Natural killer cell (primary cell): ENCODE data around the gene EMSY. TPM values are rescaled to one million over a fixed set of nuclear protein-coding genes. Genes with fewer than 3 reads are reported as not detected.

Experiments used
- ATAC-seq, 3 donors: fragments of 150-1000 bp in 2 of 3; fragments of 200-7000 bp in 1 of 3; cut with Tn5 transposase; 1 replicate in 1 of 3; 2 replicates in 2 of 3; pipeline ENCODE4 v1.10.0; 2021; ENCODE audit warnings: mild to moderate bottlenecking in 2 of 3, moderate library complexity in 2 of 3
- DNase-seq, 2 donors: peaks; one replicate each; pipeline versions ENCODE4 v3.0.0 to v3.0.0-alpha.2; 2013 to 2021; ENCODE audit warnings: mixed read lengths in 1 of 2
- H3K27ac ChIP-seq: one replicate; pipeline ENCODE4 v1.5.1; 2013; ENCODE audit warnings: mild to moderate bottlenecking, low read length
- H3K27me3 ChIP-seq: one replicate; pipeline ENCODE4 v1.6.1; 2013; ENCODE audit warnings: low read length; ENCODE audit not compliant: control insufficient read depth, insufficient read depth
- H3K36me3 ChIP-seq: one replicate; pipeline ENCODE4 v1.6.1; 2013; ENCODE audit warnings: low read length; ENCODE audit not compliant: control insufficient read depth, insufficient read depth
- H3K4me1 ChIP-seq: one replicate; pipeline ENCODE4 v1.6.1; 2013; ENCODE audit warnings: low read length; ENCODE audit not compliant: control insufficient read depth, insufficient read depth
- H3K4me3 ChIP-seq: one replicate; pipeline ENCODE4 v1.5.1; 2013; ENCODE audit warnings: low read length
- H3K9me3 ChIP-seq: one replicate; pipeline ENCODE4 v1.6.1; 2013; ENCODE audit warnings: low read length; ENCODE audit not compliant: control insufficient read depth, insufficient read depth
- H3K27ac Mint-ChIP-seq, 2 donors: one replicate each; pipeline ENCODE4 v1.8.0; 2022; ENCODE audit warnings: mild to moderate bottlenecking in 2 of 2, mixed read lengths in 2 of 2, moderate library complexity in 1 of 2
- H3K27me3 Mint-ChIP-seq, 2 donors: one replicate each; pipeline ENCODE4 v1.8.0; 2022; ENCODE audit warnings: low read depth in 2 of 2, mixed read lengths in 2 of 2
- H3K36me3 Mint-ChIP-seq: one replicate; pipeline ENCODE4 v1.8.0; 2022; ENCODE audit warnings: mixed read lengths
- H3K4me1 Mint-ChIP-seq, 2 donors: one replicate each; pipeline ENCODE4 v1.8.0; 2022; ENCODE audit warnings: mixed read lengths in 2 of 2
- H3K4me3 Mint-ChIP-seq: one replicate; pipeline ENCODE4 v1.8.0; 2022; ENCODE audit warnings: mild to moderate bottlenecking, moderate library complexity, mixed read lengths
- H3K9me3 Mint-ChIP-seq, 2 donors: one replicate each; pipeline ENCODE4 v1.8.0; 2022; ENCODE audit warnings: mixed read lengths in 2 of 2
- WGBS: methylation state at CpG from one replicate; pipeline ENCODE4 v1.1.7; 2013; ENCODE audit warnings: missing lambda C conversion rate; ENCODE audit not compliant: insufficient coverage; 5-methylcytosine and 5-hydroxymethylcytosine counted together
- intact Hi-C: fragments of 100-400 bp; cut with micrococcal nuclease; formaldehyde crosslinking; loops from one replicate; pipeline ENCODE4 v1.14.2; 2022
- total RNA-seq, 4 donors: library from RNA; stranded (reverse); fragments of 120-200 nt in 1 of 4; gene quantifications; one replicate each; pipeline versions ENCODE4 v1.2.3 to v1.2.4, GENCODE V29; 2013 to 2022
- TF ChIP-seq, protein P1 (sequence below): fragments of 200-600 bp; IDR thresholded peaks from one replicate; pipeline ENCODE4 v1.8.0; 2022; ENCODE audit warnings: antibody characterized with exemption

Gene EMSY
- total RNA-seq, 3 donors from 2014 or later (not counting 1 experiment from before 2014, with no cell fraction given): 36.0 to 43.8 (median 39.4) TPM

DNA sequence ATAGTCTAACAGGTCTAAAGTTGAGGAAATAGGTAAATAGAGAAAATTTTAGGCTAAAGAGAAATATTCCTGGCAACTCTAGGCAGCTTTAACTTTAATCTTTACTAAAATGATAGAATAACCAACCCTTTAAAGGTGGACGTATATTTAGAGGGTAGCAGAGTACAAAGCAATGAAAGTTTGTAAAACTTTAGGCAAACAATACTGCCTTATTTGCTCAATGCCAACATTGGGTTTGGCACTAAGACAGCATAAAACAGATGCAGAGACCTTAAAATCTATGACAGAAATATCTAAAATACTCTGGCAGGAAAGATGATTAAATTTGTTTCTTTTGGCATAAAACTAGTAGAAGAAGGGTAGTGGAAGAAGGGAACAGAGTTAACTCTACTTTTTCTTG, 70.7 kb downstream of the EMSY start:
- TF ChIP-seq, protein P1, sequence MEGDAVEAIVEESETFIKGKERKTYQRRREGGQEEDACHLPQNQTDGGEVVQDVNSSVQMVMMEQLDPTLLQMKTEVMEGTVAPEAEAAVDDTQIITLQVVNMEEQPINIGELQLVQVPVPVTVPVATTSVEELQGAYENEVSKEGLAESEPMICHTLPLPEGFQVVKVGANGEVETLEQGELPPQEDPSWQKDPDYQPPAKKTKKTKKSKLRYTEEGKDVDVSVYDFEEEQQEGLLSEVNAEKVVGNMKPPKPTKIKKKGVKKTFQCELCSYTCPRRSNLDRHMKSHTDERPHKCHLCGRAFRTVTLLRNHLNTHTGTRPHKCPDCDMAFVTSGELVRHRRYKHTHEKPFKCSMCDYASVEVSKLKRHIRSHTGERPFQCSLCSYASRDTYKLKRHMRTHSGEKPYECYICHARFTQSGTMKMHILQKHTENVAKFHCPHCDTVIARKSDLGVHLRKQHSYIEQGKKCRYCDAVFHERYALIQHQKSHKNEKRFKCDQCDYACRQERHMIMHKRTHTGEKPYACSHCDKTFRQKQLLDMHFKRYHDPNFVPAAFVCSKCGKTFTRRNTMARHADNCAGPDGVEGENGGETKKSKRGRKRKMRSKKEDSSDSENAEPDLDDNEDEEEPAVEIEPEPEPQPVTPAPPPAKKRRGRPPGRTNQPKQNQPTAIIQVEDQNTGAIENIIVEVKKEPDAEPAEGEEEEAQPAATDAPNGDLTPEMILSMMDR: no peak
- H3K4me1 ChIP-seq: no peaks in the 10 kb centered on the region
- no peaks in the 10 kb centered on the region for H3K9me3 Mint-ChIP-seq
- no peak overlapping the region for H3K27ac Mint-ChIP-seq
- no peaks in the 10 kb centered on the region for H3K9me3 ChIP-seq
- no peak overlapping the region for H3K4me3 Mint-ChIP-seq
- ATAC-seq (no peak), DNase-seq (no peak)
- peaks cover 0 to 5% of the 10 kb centered on the region in 2 donors for H3K4me1 Mint-ChIP-seq
- no peak overlapping the region for H3K4me3 ChIP-seq
- no peak overlapping the region for H3K27ac ChIP-seq
- no peaks in the 10 kb centered on the region for H3K27me3 ChIP-seq
- intact Hi-C loops: loop anchor here (10.0 kb wide), 1 partner anchor 131 kb away; the partner anchor contains the start of genes GVQW3 and THAP12
- H3K27me3 Mint-ChIP-seq: no peaks in the 10 kb centered on the region
- peaks cover 13% of the 10 kb centered on the region for H3K36me3 ChIP-seq
- no peaks in the 10 kb centered on the region for H3K36me3 Mint-ChIP-seq
- 100% methylated on average over 1 of the region's 1 CpG for WGBS

DNA sequence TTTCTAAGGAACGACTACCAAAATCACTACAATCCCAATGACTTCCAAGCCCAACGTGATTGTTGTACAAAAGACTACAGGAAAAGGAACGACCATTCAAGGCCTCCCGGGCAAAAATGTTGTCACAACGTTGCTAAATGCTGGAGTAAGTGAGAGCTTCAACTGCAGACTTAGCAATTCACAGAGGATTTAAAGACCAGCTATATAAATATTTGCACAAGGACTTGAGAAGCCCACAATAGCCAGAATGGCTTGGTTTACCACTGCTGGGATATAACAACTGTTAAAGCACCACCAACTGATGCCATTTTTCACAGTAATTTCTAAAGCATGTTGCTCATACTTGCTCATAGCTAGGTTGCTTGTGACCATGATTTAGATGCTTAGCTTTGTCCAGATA, 78.3 kb downstream of the EMSY start:
- intact Hi-C loops: no loop called here
- WGBS: 95% methylated on average over 5 of the region's 5 CpGs
- no peak overlapping the region for H3K4me3 Mint-ChIP-seq
- no peaks in the 10 kb centered on the region for H3K4me1 Mint-ChIP-seq
- H3K27ac ChIP-seq: no peak overlapping the region
- TF ChIP-seq, protein P1: no peak
- H3K9me3 ChIP-seq: no peaks in the 10 kb centered on the region
- H3K27me3 Mint-ChIP-seq: no peaks in the 10 kb centered on the region
- H3K36me3 Mint-ChIP-seq: peaks cover 8% of the 10 kb centered on the region
- no peaks in the 10 kb centered on the region for H3K9me3 Mint-ChIP-seq
- ATAC-seq (no peak), DNase-seq (no peak)
- H3K36me3 ChIP-seq: peaks cover 46% of the 10 kb centered on the region
- H3K4me3 ChIP-seq: no peak overlapping the region
- no peaks in the 10 kb centered on the region for H3K4me1 ChIP-seq
- H3K27me3 ChIP-seq: no peaks in the 10 kb centered on the region
- H3K27ac Mint-ChIP-seq: no peak overlapping the region

DNA sequence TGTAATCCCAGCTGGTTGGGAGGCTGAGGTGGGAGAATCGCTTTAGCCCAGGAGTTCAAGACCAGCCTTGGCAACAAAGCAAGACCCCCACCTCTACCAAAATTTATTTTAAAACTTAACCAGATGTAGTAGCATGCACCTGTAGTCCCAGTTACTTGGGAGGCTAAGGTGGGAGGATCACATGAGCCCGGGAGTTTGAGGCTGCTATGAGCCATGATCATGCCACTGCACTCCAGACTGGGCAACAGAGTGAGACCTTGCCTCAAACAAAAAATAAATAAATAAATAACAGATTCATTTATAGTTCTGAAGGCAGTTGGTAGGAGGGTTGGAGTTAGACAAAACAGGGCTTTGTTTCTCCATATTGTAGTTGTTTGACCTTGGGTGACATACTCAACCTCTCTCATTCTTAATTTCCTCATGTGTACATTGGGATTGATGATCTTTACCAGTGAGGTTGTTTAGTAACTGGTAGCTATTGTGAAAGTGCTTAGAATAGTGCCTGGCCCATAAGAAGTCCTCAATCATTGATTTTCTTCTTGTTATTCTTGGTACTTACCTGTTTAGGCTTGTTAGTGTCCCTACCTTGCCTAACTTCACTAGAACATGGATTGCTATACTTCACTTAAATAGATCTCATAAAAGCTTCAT, 79.1 kb downstream of the EMSY start:
- Mint-ChIP-seq H3K4me3 (no peak overlapping the region), H3K27ac (no peak overlapping the region), H3K36me3 (peaks cover 9% of the 10 kb centered on the region), H3K4me1 (no peaks in the 10 kb centered on the region), H3K27me3 (no peaks in the 10 kb centered on the region), H3K9me3 (no peaks in the 10 kb centered on the region)
- no peaks in the 10 kb centered on the region for H3K4me1 ChIP-seq
- no peak for DNase-seq
- no peaks in the 10 kb centered on the region for H3K27me3 ChIP-seq
- TF ChIP-seq, protein P1: no peak
- 100% methylated on average over 1 of the region's 2 CpGs for WGBS
- no peak for ATAC-seq
- H3K27ac ChIP-seq: no peak overlapping the region
- H3K36me3 ChIP-seq: peaks cover 51% of the 10 kb centered on the region
- intact Hi-C loops: no loop called here
- no peaks in the 10 kb centered on the region for H3K9me3 ChIP-seq
- H3K4me3 ChIP-seq: no peak overlapping the region

DNA sequence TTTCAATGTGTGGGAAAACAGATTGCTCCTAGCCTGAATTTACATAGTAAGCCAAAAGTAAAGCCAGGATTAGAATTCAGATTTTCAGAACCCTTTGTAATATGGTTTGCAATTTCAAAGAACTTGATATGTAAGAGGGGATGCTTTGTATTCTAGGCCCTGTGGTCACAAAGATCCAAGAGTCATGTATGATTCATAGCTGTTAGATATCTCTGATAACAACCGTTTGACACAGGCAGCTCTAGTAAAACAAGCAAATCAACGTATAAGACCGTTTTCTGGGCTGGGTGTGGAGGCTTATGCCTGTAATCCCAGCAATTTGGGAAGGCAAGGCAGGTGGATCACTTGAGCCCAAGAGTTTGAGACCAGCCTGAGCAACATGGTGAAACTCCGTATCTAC, 79.6 kb downstream of the EMSY start:
- Mint-ChIP-seq H3K27ac (peak overlapping the region in 1 of 2 donors; percentile 21), H3K27me3 (no peaks in the 10 kb centered on the region), H3K4me3 (no peak overlapping the region), H3K36me3 (peaks cover 14% of the 10 kb centered on the region), H3K4me1 (no peaks in the 10 kb centered on the region), H3K9me3 (no peaks in the 10 kb centered on the region)
- ATAC-seq (no peak), DNase-seq (no peak)
- Histone ChIP-seq H3K4me1 (no peaks in the 10 kb centered on the region), H3K27me3 (no peaks in the 10 kb centered on the region), H3K27ac (no peak overlapping the region), H3K4me3 (no peak overlapping the region), H3K9me3 (no peaks in the 10 kb centered on the region), H3K36me3 (peaks cover 54% of the 10 kb centered on the region)
- intact Hi-C loops: no loop called here
- TF ChIP-seq, protein P1: no peak
- WGBS: 93% methylated on average over 4 of the region's 4 CpGs
